GM12878 (cell line): ENCODE results near the gene SH2D3A.

Source experiments
- CREM ChIP-seq: IDR thresholded peaks from 2 replicates; pipeline ENCODE4 v1.6.1; 2014; ENCODE audit warnings: antibody characterized with exemption, low read depth
- ETV6 ChIP-seq, 2 experiments: fragments of 450-650 bp in 1 of 2; IDR thresholded peaks in 1 of 2; conservative IDR thresholded peaks in 1 of 2; 2 replicates each; pipeline ENCODE4 v1.6.1; 2014; ENCODE audit warnings: antibody characterized with exemption in 1 of 2, borderline replicate concordance in 1 of 2, low read depth in 1 of 2, mild to moderate bottlenecking in 1 of 2, moderate library complexity in 1 of 2
- EZH2 ChIP-seq: IDR thresholded peaks from 2 replicates; pipeline ENCODE4 v1.6.1; 2012; ENCODE audit warnings: low read depth, mild to moderate bottlenecking, control low read depth, inconsistent platforms, low read length, borderline replicate concordance; ENCODE audit not compliant: control insufficient read depth
- JUNB ChIP-seq: IDR thresholded peaks from 2 replicates; pipeline ENCODE4 v1.6.1; 2016; ENCODE audit warnings: antibody characterized with exemption, mild to moderate bottlenecking
- MLLT1 ChIP-seq: fragments of 450-650 bp; IDR thresholded peaks from 2 replicates; pipeline ENCODE4 v1.6.1; 2016; ENCODE audit warnings: mild to moderate bottlenecking
- POLR2AphosphoS5 ChIP-seq: IDR thresholded peaks from 2 replicates; pipeline ENCODE4 v1.6.1; 2011; ENCODE audit warnings: mild to moderate bottlenecking, low read length, inconsistent platforms
- RCOR1 ChIP-seq: conservative IDR thresholded peaks from 2 replicates; pipeline ENCODE4 v1.6.1; 2012; ENCODE audit warnings: low read depth, low read length, improper control_type of control experiment
- REST ChIP-seq: IDR thresholded peaks from 2 replicates; pipeline ENCODE4 v1.6.1; 2012; ENCODE audit warnings: mild to moderate bottlenecking, low read depth, low read length
- SP1 ChIP-seq: IDR thresholded peaks from one replicate; pipeline ENCODE4 v1.6.1; 2011; ENCODE audit warnings: low read depth, low read length
- STAT3 ChIP-seq: IDR thresholded peaks from 2 replicates; pipeline ENCODE4 v1.6.1; 2011; ENCODE audit warnings: low read depth, low read length, improper control_type of control experiment
- YY1 ChIP-seq: IDR thresholded peaks from 2 replicates; pipeline ENCODE4 v1.6.1; 2011; ENCODE audit warnings: low read depth, mild to moderate bottlenecking, low read length
- TF ChIP-seq, protein P1 (sequence below), 3 experiments: IDR thresholded peaks in 2 of 3; conservative IDR thresholded peaks in 1 of 3; 2 replicates each; pipeline ENCODE4 v1.5.1; 2011; ENCODE audit warnings: low read depth in 3 of 3, low read length in 3 of 3, mild to moderate bottlenecking in 3 of 3, control low read depth in 2 of 3, moderate library complexity in 2 of 3, inconsistent platforms in 1 of 3, mixed read lengths in 1 of 3; ENCODE audit not compliant: control insufficient read depth in 2 of 3, insufficient read depth in 1 of 3; ENCODE audit errors: extremely low read depth in 1 of 3

GRCh38 chr19:6745965-6746364 is 21.3 kb downstream of the SH2D3A start:
- TF ChIP-seq ETV6 (conservative IDR thresholded peaks at IDR 0.05 in 1 of 2, IDR thresholded peaks at IDR 0.05 in 1 of 2; ENCODE audit: borderline replicate concordance in 1 of 2, low read depth in 1 of 2) (no peak), POLR2AphosphoS5 (no peak), REST (no peak), EZH2 (no peak), SP1 (no peak), MLLT1 (no peak), RCOR1 (no peak), YY1 (no peak), CREM (no peak), STAT3 (no peak), JUNB (no peak)
- TF ChIP-seq, protein P1, sequence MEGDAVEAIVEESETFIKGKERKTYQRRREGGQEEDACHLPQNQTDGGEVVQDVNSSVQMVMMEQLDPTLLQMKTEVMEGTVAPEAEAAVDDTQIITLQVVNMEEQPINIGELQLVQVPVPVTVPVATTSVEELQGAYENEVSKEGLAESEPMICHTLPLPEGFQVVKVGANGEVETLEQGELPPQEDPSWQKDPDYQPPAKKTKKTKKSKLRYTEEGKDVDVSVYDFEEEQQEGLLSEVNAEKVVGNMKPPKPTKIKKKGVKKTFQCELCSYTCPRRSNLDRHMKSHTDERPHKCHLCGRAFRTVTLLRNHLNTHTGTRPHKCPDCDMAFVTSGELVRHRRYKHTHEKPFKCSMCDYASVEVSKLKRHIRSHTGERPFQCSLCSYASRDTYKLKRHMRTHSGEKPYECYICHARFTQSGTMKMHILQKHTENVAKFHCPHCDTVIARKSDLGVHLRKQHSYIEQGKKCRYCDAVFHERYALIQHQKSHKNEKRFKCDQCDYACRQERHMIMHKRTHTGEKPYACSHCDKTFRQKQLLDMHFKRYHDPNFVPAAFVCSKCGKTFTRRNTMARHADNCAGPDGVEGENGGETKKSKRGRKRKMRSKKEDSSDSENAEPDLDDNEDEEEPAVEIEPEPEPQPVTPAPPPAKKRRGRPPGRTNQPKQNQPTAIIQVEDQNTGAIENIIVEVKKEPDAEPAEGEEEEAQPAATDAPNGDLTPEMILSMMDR (IDR thresholded peaks at IDR 0.05 in 2 of 3, conservative IDR thresholded peaks at IDR 0.05 in 1 of 3; ENCODE audit: control insufficient read depth in 2 of 3, extremely low read depth in 1 of 3, insufficient read depth in 1 of 3, low read depth in 3 of 3, low read length in 3 of 3): no peak
